Tibial nerve (tissue), 4 donors: Measurements from ENCODE around the gene RCC1. TPM values are rescaled to one million over a fixed set of nuclear protein-coding genes. Genes with fewer than 3 reads are reported as not detected.
"Not testable (repeated sequence)": the region's sequence is repeated elsewhere in the genome, so short reads cannot be mapped to it uniquely, and the experiment has no call there.

Source experiments
- DNase-seq, 2 donors: peaks; one replicate each; pipeline ENCODE4 v3.0.0-alpha.2; 2019; ENCODE audit warnings: low spot score in 2 of 2
- H3K27ac ChIP-seq, 4 donors: fragments of 200-600 bp; sonication (generic) in 3 of 4; one replicate each; pipeline ENCODE4 v1.5.1; 2017 to 2019; ENCODE audit warnings: mild to moderate bottlenecking in 1 of 4
- H3K27me3 ChIP-seq, 2 donors: fragments of 200-600 bp; sonication (generic) in 1 of 2; one replicate each; pipeline versions ENCODE4 v1.5.1 to v1.6.0; 2017 to 2019
- H3K36me3 ChIP-seq, 3 donors: fragments of 200-600 bp; sonication (generic); one replicate each; pipeline ENCODE4 v1.5.1; 2018 to 2019
- H3K4me1 ChIP-seq, 4 donors: fragments of 200-600 bp; sonication (generic) in 3 of 4; one replicate each; pipeline ENCODE4 v1.5.1; 2017 to 2019
- H3K4me3 ChIP-seq, 4 donors: fragments of 200-600 bp; sonication (generic) in 3 of 4; one replicate each; pipeline ENCODE4 v1.5.1; 2017 to 2019; ENCODE audit warnings: mild to moderate bottlenecking in 1 of 4, moderate library complexity in 1 of 4
- H3K9me3 ChIP-seq, 4 donors: fragments of 200-600 bp; sonication (generic) in 3 of 4; one replicate each; pipeline ENCODE4 v1.5.1; 2017 to 2019
- CTCF ChIP-seq, 5 experiments: fragments of 200-600 bp in 3 of 5; fragments of 450-650 bp in 2 of 5; sonication (generic) in 3 of 5; IDR thresholded peaks; one replicate each; pipeline ENCODE4 v1.5.1; 2016 to 2019; ENCODE audit warnings: antibody characterized with exemption in 5 of 5, mild to moderate bottlenecking in 3 of 5, moderate library complexity in 2 of 5
- EP300 ChIP-seq, 2 donors: sonication (generic); formaldehyde crosslinking; IDR thresholded peaks; one replicate each; pipeline ENCODE4 v1.6.1; 2017; ENCODE audit warnings: antibody characterized with exemption in 2 of 2, mild to moderate bottlenecking in 1 of 2
- POLR2A ChIP-seq, 2 donors: fragments of 450-650 bp; IDR thresholded peaks; one replicate each; pipeline ENCODE4 v1.6.1; 2017; ENCODE audit warnings: antibody characterized with exemption in 2 of 2, mild to moderate bottlenecking in 2 of 2, moderate library complexity in 2 of 2
- whole genome bisulfite sequencing, 2 donors: methylation state at CpG; one replicate each; pipeline ENCODE4 v1.1.5; 2018; 5-methylcytosine and 5-hydroxymethylcytosine counted together
- total RNA-seq, 4 donors: library from RNA; depleted of rRNA; stranded (reverse); fragments of >200 nt; gene quantifications; one replicate each; pipeline ENCODE4 v1.1.0, GENCODE V29; 2016

RCC1 gene
- total RNA-seq, 4 donors from 2014 or later = 13.5 to 36.9 (median 19.3) TPM

GRCh38 chr1:28466226-28466778 is 39.5 kb upstream of the RCC1 start:
- no peaks in the 10 kb centered on the region for H3K27me3 ChIP-seq
- TF ChIP-seq CTCF (IDR thresholded peaks at IDR 0.05) (no peak), EP300 (IDR thresholded peaks at IDR 0.05) (no peak), POLR2A (IDR thresholded peaks at IDR 0.05) (no peak)
- no peaks in the 10 kb centered on the region for H3K9me3 ChIP-seq
- DNase-seq = no peak
- H3K27ac ChIP-seq = no peak overlapping the region
- H3K4me3 ChIP-seq = no peak overlapping the region
- H3K4me1 ChIP-seq = no peaks in the 10 kb centered on the region
- 88 to 97% methylated on average over 3 of the region's 3 CpGs for WGBS, 2 donors
- H3K36me3 ChIP-seq = peaks cover 0 to 65% (median 7%) of the 10 kb centered on the region in 3 donors

- Histone ChIP-seq H3K9me3 (no peaks in the 10 kb centered on the region), H3K36me3 (peaks cover 0 to 65% (median 5%) of the 10 kb centered on the region in 3 donors), H3K27me3 (no peaks in the 10 kb centered on the region), H3K4me3 (no peak overlapping the region), H3K27ac (no peak overlapping the region), H3K4me1 (no peaks in the 10 kb centered on the region)
- TF ChIP-seq CTCF (IDR thresholded peaks at IDR 0.05) (no peak), POLR2A (IDR thresholded peaks at IDR 0.05) (no peak), EP300 (IDR thresholded peaks at IDR 0.05) (no peak)
- 48 to 90% methylated on average over 2 of the region's 2 CpGs for WGBS, 2 donors
- DNase-seq = no peak
These were observed 35.7 kb upstream of the RCC1 start for GRCh38 chr1:28470146-28470545.

GRCh38 chr1:28479497-28479896 is 26.3 kb upstream of the RCC1 start:
- H3K4me1 ChIP-seq, H3K4me3 ChIP-seq, DNase-seq, H3K9me3 ChIP-seq, H3K27me3 ChIP-seq, H3K27ac ChIP-seq: not testable (repeated sequence)
- 91 to 92% methylated on average over 13 of the region's 13 CpGs for WGBS, 2 donors
- peaks cover 0 to 95% (median 22%) of the 10 kb centered on the region in 3 donors for H3K36me3 ChIP-seq

- Histone ChIP-seq H3K27me3 (no peaks in the 10 kb centered on the region), H3K36me3 (peaks cover 0 to 96% (median 22%) of the 10 kb centered on the region in 3 donors), H3K4me3 (no peak overlapping the region), H3K4me1 (no peaks in the 10 kb centered on the region), H3K9me3 (no peaks in the 10 kb centered on the region), H3K27ac (no peak overlapping the region)
- DNase-seq = no peak
- 92 to 95% methylated on average over 5 of the region's 5 CpGs for WGBS, 2 donors
- no peak for TF ChIP-seq EP300 (IDR thresholded peaks at IDR 0.05)
- no peak for TF ChIP-seq CTCF (IDR thresholded peaks at IDR 0.05)
These were observed 25.5 kb upstream of the RCC1 start for GRCh38 chr1:28480308-28480707.

GRCh38 chr1:28482138-28482537 is 23.7 kb upstream of the RCC1 start:
- peaks cover 0 to 94% (median 22%) of the 10 kb centered on the region in 3 donors for H3K36me3 ChIP-seq
- no peaks in the 10 kb centered on the region for H3K4me1 ChIP-seq
- no peaks in the 10 kb centered on the region for H3K27me3 ChIP-seq
- no peak overlapping the region for H3K4me3 ChIP-seq
- WGBS, 2 donors = 58 to 94% methylated on average over 3 of the region's 3 CpGs
- DNase-seq = no peak
- TF ChIP-seq EP300 (IDR thresholded peaks at IDR 0.05) = no peak
- no peak for TF ChIP-seq POLR2A (IDR thresholded peaks at IDR 0.05)
- no peak for TF ChIP-seq CTCF (IDR thresholded peaks at IDR 0.05)
- no peak overlapping the region for H3K27ac ChIP-seq
- H3K9me3 ChIP-seq = no peaks in the 10 kb centered on the region

- H3K36me3 ChIP-seq = peaks cover 0 to 89% (median 20%) of the 10 kb centered on the region in 3 donors
- DNase-seq = no peak
- no peaks in the 10 kb centered on the region for H3K9me3 ChIP-seq
- WGBS, 2 donors = 95 to 96% methylated on average over 2 of the region's 2 CpGs
- no peak overlapping the region for H3K4me3 ChIP-seq
- TF ChIP-seq EP300 (IDR thresholded peaks at IDR 0.05) (no peak), CTCF (IDR thresholded peaks at IDR 0.05) (no peak), POLR2A (IDR thresholded peaks at IDR 0.05) (no peak)
- no peak overlapping the region for H3K27ac ChIP-seq
- no peaks in the 10 kb centered on the region for H3K4me1 ChIP-seq
- no peaks in the 10 kb centered on the region for H3K27me3 ChIP-seq
These were observed 23.1 kb upstream of the RCC1 start for GRCh38 chr1:28482702-28483101.
